PC-9 (cell line): Measurements from ENCODE around the gene EIF2B5. TPM values are rescaled to one million over a fixed set of nuclear protein-coding genes. Genes with fewer than 3 reads are reported as not detected.

ENCODE experiments used
- BruUV-seq: library from RNA; stranded (reverse); fragments of 400-500 nt; replicated peaks from 2 replicates; lab custom pipeline; 2021; lab: Mats Ljungman, UMichigan
- CTCF ChIA-PET: fragments of 300-600 bp; sonication (Branson Sonifier 250); formaldehyde crosslinking; loops from one replicate; lab custom pipeline; 2022; ENCODE audit warnings: antibody characterized with exemption; lab: Charles Lee
- POLR2A ChIA-PET: fragments of 300-600 bp; sonication (Branson Sonifier 250); formaldehyde crosslinking; loops from one replicate; lab custom pipeline; 2022; ENCODE audit warnings: antibody characterized with exemption; ENCODE audit not compliant: unreplicated experiment; lab: Charles Lee
- DNase-seq, 2 experiments: peaks; one replicate each; pipeline versions ENCODE4 v3.0.0 to v3.0.0-alpha.2; 2015 to 2022; ENCODE audit warnings: mixed read lengths in 1 of 2
- H2AFZ ChIP-seq: fragments of 200-600 bp; sonication (generic); 2 replicates; pipeline ENCODE4 v1.8.1; 2017; ENCODE audit warnings: antibody characterized with exemption
- H3F3A ChIP-seq: fragments of 200-600 bp; sonication (generic); 2 replicates; pipeline ENCODE4 v1.8.1; 2017; ENCODE audit warnings: antibody characterized with exemption, mild to moderate bottlenecking, low read depth; ENCODE audit not compliant: insufficient read depth
- H3K27ac ChIP-seq: fragments of 200-600 bp; sonication (generic); 2 replicates; pipeline ENCODE4 v1.6.1; 2016; ENCODE audit warnings: mixed run types
- H3K27me3 ChIP-seq: fragments of 200-600 bp; sonication (generic); 2 replicates; pipeline ENCODE4 v1.6.1; 2016; ENCODE audit warnings: low read depth, mixed run types; ENCODE audit not compliant: insufficient read depth
- H3K36me3 ChIP-seq: fragments of 200-600 bp; sonication (generic); 2 replicates; pipeline ENCODE4 v1.6.1; 2016; ENCODE audit warnings: low read depth, mixed run types
- H3K4me1 ChIP-seq: fragments of 200-600 bp; sonication (generic); replicated peaks from 2 replicates; pipeline ENCODE4 v1.6.1; 2016; ENCODE audit warnings: mixed run types; ENCODE audit not compliant: insufficient read depth
- H3K4me2 ChIP-seq: fragments of 200-600 bp; sonication (generic); 2 replicates; pipeline ENCODE4 v1.6.1; 2017; ENCODE audit warnings: mixed run types
- H3K4me3 ChIP-seq: fragments of 200-600 bp; sonication (generic); 2 replicates; pipeline ENCODE4 v1.6.1; 2016; ENCODE audit warnings: mixed run types
- H3K79me2 ChIP-seq: fragments of 200-600 bp; sonication (generic); 2 replicates; pipeline ENCODE4 v1.6.1; 2017; ENCODE audit warnings: low read depth, mixed run types
- H3K9me2 ChIP-seq: fragments of 200-600 bp; sonication (generic); 2 replicates; pipeline ENCODE4 v1.8.1; 2017; ENCODE audit warnings: mild to moderate bottlenecking; ENCODE audit not compliant: insufficient read depth
- H3K9me3 ChIP-seq: fragments of 200-600 bp; sonication (generic); 2 replicates; pipeline ENCODE4 v1.8.1; 2016; ENCODE audit warnings: low read depth; ENCODE audit not compliant: insufficient read depth
- H4K20me1 ChIP-seq: fragments of 200-600 bp; sonication (generic); 2 replicates; pipeline ENCODE4 v1.8.1; 2017; ENCODE audit not compliant: insufficient read depth
- CTCF ChIP-seq: fragments of 200-600 bp; sonication (generic); conservative IDR thresholded peaks from 2 replicates; pipeline ENCODE4 v1.6.1; 2017; ENCODE audit warnings: mixed run types, antibody characterized with exemption, mild to moderate bottlenecking, moderate library complexity
- EZH2 ChIP-seq: fragments of 200-600 bp; sonication (generic); IDR thresholded peaks from 2 replicates; pipeline ENCODE4 v1.8.0; 2017; ENCODE audit warnings: antibody characterized with exemption, low read depth
- intact Hi-C: fragments of 100-400 bp; cut with micrococcal nuclease; formaldehyde crosslinking; loops from one replicate; pipeline ENCODE4 v1.10.0; 2022; ENCODE audit not compliant: unreplicated experiment
- total RNA-seq: library from RNA; stranded (reverse); gene quantifications from 2 replicates; pipeline ENCODE4 v1.2.3, GENCODE V29; 2021

The EIF2B5 gene
- total RNA-seq, 1 experiment from 2014 or later, result 54.1 TPM

GRCh38 chr3:184174646-184175492 lies 39.7 kb downstream of the EIF2B5 start, which contains the start of gene AP2M1:
Gene AP2M1 (plus strand): TSS chr3:184174855. CDS start chr3:184176994, 2,139 bp downstream.
- Histone ChIP-seq H3K27ac (peak within 1 kb of the TSS; percentile 32), H3K36me3 (peaks cover 35% of the 10 kb centered on the region), H3K4me2 (peak within 1 kb of the TSS; percentile 100), H3K4me1 (peaks cover 20% of the 10 kb centered on the region), H3K9me3 (no peaks in the 10 kb centered on the region), H3K4me3 (peak within 1 kb of the TSS; percentile 91), H3K9me2 (no peaks in the 10 kb centered on the region), H3F3A (peaks cover 44% of the 10 kb centered on the region; the same call in 1 of the 2 replicates), H4K20me1 (peaks cover 3% of the 10 kb centered on the region; the same call in 1 of the 2 replicates), H2AFZ (peak within 1 kb of the TSS; percentile 93), H3K27me3 (no peaks in the 10 kb centered on the region), H3K79me2 (peaks cover 42% of the 10 kb centered on the region)
- no TSS peak for BruUV-seq
- intact Hi-C loops, result loop anchor here (1.0 to 5.0 kb wide), 5 partner anchors 19 to 187 kb away; partner anchors contain the start of genes CLCN2, EIF4G1, POLR2H and PSMD2
- DNase-seq, result peak; percentile 99 to 100
- ChIA-PET POLR2A (interaction anchor here (0.6 to 0.8 kb wide), 6 partner anchors 17 to 754 kb away, joined by 3 to 18 read pairs (median 8); partner anchors contain the start of gene EPHB3), CTCF (interaction anchor here (1.5 kb wide), 1 partner anchor 11 kb away, joined by 4 read pairs; the partner anchor contains the start of gene ABCF3)
- no peak for TF ChIP-seq CTCF
- TF ChIP-seq EZH2, result no peak

- no peaks in the 10 kb centered on the region for H3K27me3 ChIP-seq
- peak overlapping the region; percentile 100 for H3K4me2 ChIP-seq
- peak in 1 of 2 experiments; percentile 14 for DNase-seq
- H3K9me3 ChIP-seq, result no peaks in the 10 kb centered on the region
- TF ChIP-seq CTCF, result no peak
- H3K27ac ChIP-seq, result peak overlapping the region; percentile 32
- H3K79me2 ChIP-seq, result peaks cover 42% of the 10 kb centered on the region
- ChIA-PET POLR2A (interaction anchor here (0.6 kb wide), 2 partner anchors 18 to 386 kb away, joined by 3 read pairs; partner anchors contain the start of gene EPHB3), CTCF (interaction anchor here (1.5 kb wide), 1 partner anchor 10 kb away, joined by 4 read pairs; the partner anchor contains the start of gene ABCF3)
- H3K4me1 ChIP-seq, result peaks cover 20% of the 10 kb centered on the region
- no TSS peak for BruUV-seq
- H3K9me2 ChIP-seq, result no peaks in the 10 kb centered on the region
- peaks cover 41% of the 10 kb centered on the region for H3K36me3 ChIP-seq
- H4K20me1 ChIP-seq, result peaks cover 3% of the 10 kb centered on the region; the same call in 1 of the 2 replicates
- H2AFZ ChIP-seq, result peak overlapping the region; percentile 93
- intact Hi-C loops, result loop anchor here (5.0 kb wide), 1 partner anchor 187 kb away; the partner anchor contains the start of genes CLCN2 and POLR2H
- peaks cover 44% of the 10 kb centered on the region; the same call in 1 of the 2 replicates for H3F3A ChIP-seq
- H3K4me3 ChIP-seq, result peak overlapping the region; percentile 91
Measured at GRCh38 chr3:184175506-184175905, 40.3 kb downstream of the EIF2B5 start.

- peaks cover 44% of the 10 kb centered on the region for H3K36me3 ChIP-seq
Measured at GRCh38 chr3:184175981-184176376, 40.8 kb downstream of the EIF2B5 start.

More at GRCh38 chr3:184175981-184176376, 40.8 kb downstream of the EIF2B5 start:
- H3K9me2 ChIP-seq, result no peaks in the 10 kb centered on the region
- intact Hi-C loops, result loop anchor here (1.0 to 5.0 kb wide), 4 partner anchors 9 to 209 kb away; partner anchors contain the start of genes CLCN2 and POLR2H
- TF ChIP-seq CTCF, result no peak
- no peak for TF ChIP-seq EZH2
- DNase-seq, result no peak
- H3K4me3 ChIP-seq, result peak overlapping the region; percentile 91
- H3K27me3 ChIP-seq, result no peaks in the 10 kb centered on the region
- CTCF ChIA-PET, result interaction anchor here (0.6 to 1.2 kb wide), 5 partner anchors 8 to 170 kb away, joined by 3 to 6 read pairs (median 4); partner anchors contain the start of gene ABCF3
- peaks cover 42% of the 10 kb centered on the region; the same call in 1 of the 2 replicates for H3F3A ChIP-seq
- peak overlapping the region; percentile 32 for H3K27ac ChIP-seq
- peaks cover 42% of the 10 kb centered on the region for H3K79me2 ChIP-seq
- H2AFZ ChIP-seq, result peak overlapping the region; percentile 42; the same call in 1 of the 2 replicates
- H3K4me1 ChIP-seq, result peaks cover 20% of the 10 kb centered on the region
- H4K20me1 ChIP-seq, result peaks cover 3% of the 10 kb centered on the region; the same call in 1 of the 2 replicates
- POLR2A ChIA-PET, result interaction anchor here (0.6 to 1.2 kb wide), 7 partner anchors 10 to 911 kb away, joined by 3 to 11 read pairs (median 6); partner anchors contain the start of gene ABCF3
- BruUV-seq, result TSS peak; percentile 96
- H3K9me3 ChIP-seq, result no peaks in the 10 kb centered on the region
- peak overlapping the region; percentile 100 for H3K4me2 ChIP-seq
